OCI-LY1 (cell line): Measurements from ENCODE around the gene DRGX.

Source experiments
- EZH2 ChIP-seq: fragments of 200-600 bp; sonication (generic), shearing (Covaris generic); IDR thresholded peaks from 2 replicates; pipeline ENCODE4 v1.8.0; 2017; ENCODE audit warnings: borderline replicate concordance, mixed run types, mild to moderate bottlenecking, antibody characterized with exemption, low read length, moderate library complexity, mixed read lengths
- TF ChIP-seq, protein P1 (sequence below): fragments of 200-600 bp; sonication (generic), shearing (Covaris generic); IDR thresholded peaks from 2 replicates; pipeline ENCODE4 v1.5.1; 2017; ENCODE audit warnings: mild to moderate bottlenecking, antibody characterized with exemption, low read length, moderate library complexity, mixed read lengths

DNA sequence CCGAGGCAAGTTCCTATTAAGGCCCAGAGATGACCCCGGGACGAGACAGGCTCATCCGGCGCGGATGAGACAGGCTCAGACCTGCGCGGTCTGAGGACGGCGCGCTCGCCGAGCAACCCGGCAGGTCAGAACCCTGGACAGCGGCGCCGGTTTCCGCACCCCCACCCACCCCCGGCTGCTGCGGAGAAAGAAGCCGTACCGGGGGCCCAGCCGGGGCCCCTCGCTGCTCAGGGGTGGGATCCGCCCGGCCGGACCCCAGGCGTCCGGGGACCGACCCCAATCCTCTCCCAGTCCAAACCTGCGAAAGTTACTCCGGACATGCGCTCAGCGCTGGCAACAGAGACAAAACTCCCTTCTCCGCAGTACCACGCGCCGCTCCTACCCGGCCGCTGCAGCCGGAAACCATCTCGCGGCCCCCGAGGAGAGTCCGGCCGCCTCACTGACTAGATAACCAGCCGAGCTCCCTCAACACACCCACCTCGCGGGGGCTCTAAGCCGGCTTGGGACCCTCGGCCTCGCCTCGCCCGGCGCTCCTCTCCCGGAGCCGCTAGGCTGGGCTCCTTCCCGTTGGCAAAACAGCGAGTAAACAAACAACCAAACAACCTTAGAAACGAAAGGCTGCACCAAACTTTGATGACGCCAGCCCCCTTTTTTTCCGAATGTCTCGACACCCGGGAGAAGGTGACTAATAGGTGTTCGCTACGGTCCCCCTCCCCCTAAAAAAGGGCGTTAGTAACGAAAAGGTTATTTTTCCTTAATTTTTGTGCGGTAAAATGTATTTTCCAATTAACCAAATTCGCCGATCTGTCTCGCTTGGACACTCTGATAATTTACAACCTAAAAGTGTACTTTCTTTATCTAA, 2.3 kb upstream of the DRGX start:
- TF ChIP-seq, protein P1, sequence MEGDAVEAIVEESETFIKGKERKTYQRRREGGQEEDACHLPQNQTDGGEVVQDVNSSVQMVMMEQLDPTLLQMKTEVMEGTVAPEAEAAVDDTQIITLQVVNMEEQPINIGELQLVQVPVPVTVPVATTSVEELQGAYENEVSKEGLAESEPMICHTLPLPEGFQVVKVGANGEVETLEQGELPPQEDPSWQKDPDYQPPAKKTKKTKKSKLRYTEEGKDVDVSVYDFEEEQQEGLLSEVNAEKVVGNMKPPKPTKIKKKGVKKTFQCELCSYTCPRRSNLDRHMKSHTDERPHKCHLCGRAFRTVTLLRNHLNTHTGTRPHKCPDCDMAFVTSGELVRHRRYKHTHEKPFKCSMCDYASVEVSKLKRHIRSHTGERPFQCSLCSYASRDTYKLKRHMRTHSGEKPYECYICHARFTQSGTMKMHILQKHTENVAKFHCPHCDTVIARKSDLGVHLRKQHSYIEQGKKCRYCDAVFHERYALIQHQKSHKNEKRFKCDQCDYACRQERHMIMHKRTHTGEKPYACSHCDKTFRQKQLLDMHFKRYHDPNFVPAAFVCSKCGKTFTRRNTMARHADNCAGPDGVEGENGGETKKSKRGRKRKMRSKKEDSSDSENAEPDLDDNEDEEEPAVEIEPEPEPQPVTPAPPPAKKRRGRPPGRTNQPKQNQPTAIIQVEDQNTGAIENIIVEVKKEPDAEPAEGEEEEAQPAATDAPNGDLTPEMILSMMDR, result no peak
- no peak for TF ChIP-seq EZH2
